Smooth muscle cell (in vitro differentiated cells): ENCODE data around the gene PPTC7. TPM values are rescaled to one million over a fixed set of nuclear protein-coding genes. Genes with fewer than 3 reads are reported as not detected.

Experiments
- DNase-seq: peaks from one replicate; lab custom pipeline; 2025; ENCODE audit not compliant: unreplicated experiment; lab: John Stamatoyannopoulos, UW
- H2AFZ ChIP-seq: fragments of 200-600 bp; sonication (generic); 2 replicates; pipeline ENCODE4 v1.6.0; 2016; ENCODE audit warnings: antibody characterized with exemption, low read depth, mild to moderate bottlenecking
- H3F3A ChIP-seq: fragments of 200-600 bp; sonication (generic); 2 replicates; pipeline ENCODE4 v1.6.0; 2017; ENCODE audit warnings: antibody characterized with exemption, low read depth
- H3K27ac ChIP-seq: fragments of 200-600 bp; sonication (generic); 2 replicates; pipeline ENCODE4 v1.5.1; 2016; ENCODE audit warnings: low read depth, mild to moderate bottlenecking
- H3K27me3 ChIP-seq: fragments of 200-600 bp; sonication (generic); 2 replicates; pipeline ENCODE4 v1.6.1; 2016; ENCODE audit warnings: low read depth, mild to moderate bottlenecking
- H3K36me3 ChIP-seq: fragments of 200-600 bp; sonication (generic); 2 replicates; pipeline ENCODE4 v1.5.1; 2016; ENCODE audit warnings: low read depth
- H3K4me1 ChIP-seq: fragments of 200-600 bp; sonication (generic); 2 replicates; pipeline ENCODE4 v1.5.1; 2016; ENCODE audit warnings: low read depth
- H3K4me2 ChIP-seq: fragments of 200-600 bp; sonication (generic); 2 replicates; pipeline ENCODE4 v1.6.0; 2016; ENCODE audit warnings: mild to moderate bottlenecking
- H3K4me3 ChIP-seq: fragments of 200-600 bp; sonication (generic); 2 replicates; pipeline ENCODE4 v1.5.1; 2016; ENCODE audit warnings: mild to moderate bottlenecking
- H3K79me2 ChIP-seq: fragments of 200-600 bp; sonication (generic); 2 replicates; pipeline ENCODE4 v1.6.0; 2016; ENCODE audit warnings: low read depth, mild to moderate bottlenecking
- H3K9ac ChIP-seq: fragments of 200-600 bp; sonication (generic); 2 replicates; pipeline ENCODE4 v1.6.0; 2016; ENCODE audit warnings: low read depth
- H3K9me3 ChIP-seq: fragments of 200-600 bp; sonication (generic); replicated peaks from 2 replicates; pipeline ENCODE4 v1.5.1; 2016; ENCODE audit warnings: low read depth
- H4K20me1 ChIP-seq: fragments of 200-600 bp; sonication (generic); 2 replicates; pipeline ENCODE4 v1.6.0; 2016; ENCODE audit warnings: low read depth
- CTCF ChIP-seq: fragments of 200-600 bp; sonication (generic); IDR thresholded peaks from 2 replicates; pipeline ENCODE4 v1.5.1; 2017; ENCODE audit warnings: borderline replicate concordance, mild to moderate bottlenecking, antibody characterized with exemption; ENCODE audit not compliant: insufficient read depth, poor library complexity, severe bottlenecking
- whole genome bisulfite sequencing: methylation state at CpG from one replicate; pipeline ENCODE4 v1.1.7; 2016; ENCODE audit warnings: low lambda C conversion rate; 5-methylcytosine and 5-hydroxymethylcytosine counted together
- polyA plus RNA-seq: library from polyadenylated mRNA; unstranded; fragments of >200 nt; fragmentation: Nextera tagmentation; extraction: Ambion mirVana; gene quantifications from 2 replicates; pipeline ENCODE4 v1.2.1, GENCODE V29; 2016
- small RNA-seq: library from RNA; depleted of rRNA; stranded (forward); fragments of <200 nt; gene quantifications from one replicate; pipeline ENCODE3, GENCODE V24; 2014
- total RNA-seq: library from RNA; depleted of rRNA; stranded (reverse); fragments of >200 nt; gene quantifications from 2 replicates; pipeline ENCODE4 v1.2.3, GENCODE V29; 2014

Gene PPTC7
- total and polyA plus RNA-seq, 2 experiments from 2014 or later: 3.6 to 8.9 TPM

GRCh38 chr12:110498984-110499706 lies 84.0 kb downstream of the PPTC7 start:
- H2AFZ ChIP-seq: no peak overlapping the region
- TF ChIP-seq CTCF: no peak
- no peak overlapping the region for H3K4me2 ChIP-seq
- peaks cover 56% of the 10 kb centered on the region for H3K79me2 ChIP-seq
- H3F3A ChIP-seq: peaks cover 4% of the 10 kb centered on the region
- no peaks in the 10 kb centered on the region for H3K9me3 ChIP-seq
- H3K9ac ChIP-seq: no peak overlapping the region
- peak overlapping the region; percentile 28 for H3K27ac ChIP-seq
- peaks cover 19% of the 10 kb centered on the region for H4K20me1 ChIP-seq
- H3K27me3 ChIP-seq: no peaks in the 10 kb centered on the region
- no peak for DNase-seq
- H3K4me1 ChIP-seq: peaks cover 9% of the 10 kb centered on the region
- 85% methylated on average over 4 of the region's 4 CpGs for WGBS
- peaks cover 8% of the 10 kb centered on the region for H3K36me3 ChIP-seq
- no peak overlapping the region for H3K4me3 ChIP-seq

Small RNA genes within 50 kb of the gene (small RNA-seq; reads per million reads assigned to genes)
- gene RF00278: not detected
- gene RN7SL387P: not detected

Other genes starting within 250 kb of the PPTC7 start
- 24.6 and 36.8 TPM in 2 replicates for gene ANAPC7, start 179.6 kb downstream of the PPTC7 start, total RNA-seq
- gene ANAPC7, start 179.6 kb downstream of the PPTC7 start, polyA plus RNA-seq: 22.1 and 27.8 TPM in 2 replicates
- 349 and 507 TPM in 2 replicates for gene ARPC3, start 133.0 kb downstream of the PPTC7 start, total RNA-seq
- 338 and 393 TPM in 2 replicates for gene ARPC3, start 133.0 kb downstream of the PPTC7 start, polyA plus RNA-seq
- 21.7 and 23.8 TPM in 2 replicates for gene GPN3, start 115.1 kb downstream of the PPTC7 start, total RNA-seq
- gene GPN3, start 115.1 kb downstream of the PPTC7 start, polyA plus RNA-seq: 41.5 and 41.7 TPM in 2 replicates
- gene FAM216A, start 114.5 kb downstream of the PPTC7 start, total RNA-seq: 9.1 and 13.3 TPM in 2 replicates
- 11.3 and 14.0 TPM in 2 replicates for gene FAM216A, start 114.5 kb downstream of the PPTC7 start, polyA plus RNA-seq
- 72.9 and 85.1 TPM in 2 replicates for gene VPS29, start 81.2 kb downstream of the PPTC7 start, total RNA-seq
- 136 TPM in 2 replicates for gene VPS29, start 81.2 kb downstream of the PPTC7 start, polyA plus RNA-seq
- not detected in 2 replicates for gene RAD9B, start 81.0 kb downstream of the PPTC7 start, total RNA-seq
- 0.64 TPM in 1 of 2 replicates, not detected in the other for gene RAD9B, start 81.0 kb downstream of the PPTC7 start, polyA plus RNA-seq
- 26.4 and 28.4 TPM in 2 replicates for gene TCTN1, start 30.8 kb upstream of the PPTC7 start, total RNA-seq
- 22.5 and 26.2 TPM in 2 replicates for gene TCTN1, start 30.8 kb upstream of the PPTC7 start, polyA plus RNA-seq
- 4.6 and 8.3 TPM in 2 replicates for gene HVCN1, start 105.8 kb upstream of the PPTC7 start, total RNA-seq
- 5.3 and 5.5 TPM in 2 replicates for gene HVCN1, start 105.8 kb upstream of the PPTC7 start, polyA plus RNA-seq
- gene PPP1CC, start 159.6 kb upstream of the PPTC7 start, total RNA-seq: 105 and 120 TPM in 2 replicates
- gene PPP1CC, start 159.6 kb upstream of the PPTC7 start, polyA plus RNA-seq: 34.9 and 35.2 TPM in 2 replicates